GM18502 (cell line): ENCODE measurements around the gene CALN1.
"Not testable (repeated sequence)": the region's sequence is repeated elsewhere in the genome, so short reads cannot be mapped to it uniquely, and the experiment has no call there.

Experiments used
- ATAC-seq: cut with Tn5 transposase; IDR thresholded peaks from one replicate; pipeline ENCODE4 v1.9.1; 2021; ENCODE audit warnings: mild to moderate bottlenecking; ENCODE audit not compliant: unreplicated experiment, poor library complexity

CALN1 gene

GRCh38 chr7:72213081-72213480 is 199.1 kb downstream of the CALN1 start:
- no peak for ATAC-seq

GRCh38 chr7:72211175-72211574 is 201.0 kb downstream of the CALN1 start:
- ATAC-seq, result no peak

GRCh38 chr7:72209006-72209405 is 203.1 kb downstream of the CALN1 start:
- ATAC-seq, result not testable (repeated sequence)

GRCh38 chr7:72196176-72196575 is 216.0 kb downstream of the CALN1 start:
- no peak for ATAC-seq

GRCh38 chr7:72190919-72191318 is 221.2 kb downstream of the CALN1 start:
- ATAC-seq, result no peak

GRCh38 chr7:72190146-72190545 is 222.0 kb downstream of the CALN1 start:
- ATAC-seq, result no peak

GRCh38 chr7:72187179-72187578 is 225.0 kb downstream of the CALN1 start:
- no peak for ATAC-seq

GRCh38 chr7:72183835-72184234 is 228.3 kb downstream of the CALN1 start:
- ATAC-seq, result no peak

GRCh38 chr7:72182036-72182435 is 230.1 kb downstream of the CALN1 start:
- no peak for ATAC-seq

- ATAC-seq, result no peak
Measured at GRCh38 chr7:72176875-72177274, 235.3 kb downstream of the CALN1 start.

- ATAC-seq, result no peak
Measured at GRCh38 chr7:72170475-72170874, 241.7 kb downstream of the CALN1 start.

- ATAC-seq, result no peak
Measured at GRCh38 chr7:72163271-72163670, 248.9 kb downstream of the CALN1 start.

- no peak for ATAC-seq
Measured at GRCh38 chr7:72161534-72161933, 250.6 kb downstream of the CALN1 start.

GRCh38 chr7:72159911-72160310 is 252.2 kb downstream of the CALN1 start:
- no peak for ATAC-seq

- ATAC-seq, result no peak
Measured at GRCh38 chr7:72156671-72157070, 255.5 kb downstream of the CALN1 start.

- no peak for ATAC-seq
Measured at GRCh38 chr7:72153132-72153512, 259.0 kb downstream of the CALN1 start.

- no peak for ATAC-seq
Measured at GRCh38 chr7:72152161-72153131, 259.7 kb downstream of the CALN1 start.

GRCh38 chr7:72140566-72140965 is 271.6 kb downstream of the CALN1 start:
- no peak for ATAC-seq

- no peak for ATAC-seq
Measured at GRCh38 chr7:72127136-72127535, 285.0 kb downstream of the CALN1 start.

- ATAC-seq, result no peak
Measured at GRCh38 chr7:72123913-72124312, 288.2 kb downstream of the CALN1 start.

- no peak for ATAC-seq
Measured at GRCh38 chr7:72118366-72118765, 293.8 kb downstream of the CALN1 start.

GRCh38 chr7:72114129-72114528 is 298.0 kb downstream of the CALN1 start:
- ATAC-seq, result no peak
